GM23338 (cell line): Measurements from ENCODE around the gene NSD1. TPM values are rescaled to one million over a fixed set of nuclear protein-coding genes. Genes with fewer than 3 reads are reported as not detected.
A peak's percentile ranks its signal among the peaks of the same experiment; 100 is the strongest.

Source experiments
- ATAC-seq: fragments of 200-7000 bp; cut with Tn5 transposase; 3 replicates; pipeline ENCODE4 v1.9.1; 2020
- DNase-seq: peaks from one replicate; pipeline ENCODE4 v3.0.0-alpha.2; 2015; ENCODE audit warnings: low spot score
- H2AFZ ChIP-seq: fragments of 200-600 bp; sonication (generic); 2 replicates; pipeline ENCODE4 v1.8.0; 2016; ENCODE audit warnings: antibody characterized with exemption, mild to moderate bottlenecking, moderate library complexity
- H3F3A ChIP-seq: fragments of 200-600 bp; sonication (generic); replicated peaks from 2 replicates; pipeline ENCODE4 v1.8.0; 2017; ENCODE audit warnings: antibody characterized with exemption, mixed run types, low read depth
- H3K27ac ChIP-seq: fragments of 200-600 bp; sonication (generic); 2 replicates; pipeline ENCODE4 v1.6.1; 2016; ENCODE audit warnings: low read depth
- H3K27me3 ChIP-seq: fragments of 200-600 bp; sonication (generic); 2 replicates; pipeline ENCODE4 v1.8.0; 2016; ENCODE audit warnings: mild to moderate bottlenecking, mixed run types, moderate library complexity; ENCODE audit not compliant: insufficient read depth
- H3K36me3 ChIP-seq: fragments of 200-600 bp; sonication (generic); 2 replicates; pipeline ENCODE4 v1.8.0; 2016; ENCODE audit warnings: mild to moderate bottlenecking; ENCODE audit not compliant: insufficient read depth
- H3K4me1 ChIP-seq: fragments of 200-600 bp; sonication (generic); 2 replicates; pipeline ENCODE4 v1.8.0; 2016; ENCODE audit warnings: mild to moderate bottlenecking, moderate library complexity; ENCODE audit not compliant: insufficient read depth
- H3K4me2 ChIP-seq: fragments of 200-600 bp; sonication (generic); 2 replicates; pipeline ENCODE4 v1.7.1; 2017; ENCODE audit warnings: mixed run types
- H3K4me3 ChIP-seq: fragments of 200-600 bp; sonication (generic); 2 replicates; pipeline ENCODE4 v1.6.1; 2016; ENCODE audit warnings: mixed run types
- H3K79me2 ChIP-seq: fragments of 200-600 bp; sonication (generic); replicated peaks from 2 replicates; pipeline ENCODE4 v1.8.0; 2017; ENCODE audit warnings: mild to moderate bottlenecking; ENCODE audit not compliant: insufficient read depth
- H3K9me2 ChIP-seq: fragments of 200-600 bp; sonication (generic); 2 replicates; pipeline ENCODE4 v1.8.0; 2017; ENCODE audit not compliant: insufficient read depth
- H4K20me1 ChIP-seq: fragments of 200-600 bp; sonication (generic); replicated peaks from 2 replicates; pipeline ENCODE4 v1.8.0; 2017; ENCODE audit warnings: mild to moderate bottlenecking; ENCODE audit not compliant: insufficient read depth
- H3K27ac Mint-ChIP-seq: 2 replicates; pipeline ENCODE4 v1.8.0; 2020; ENCODE audit warnings: inconsistent platforms, mild to moderate bottlenecking, moderate library complexity, mixed read lengths
- H3K27me3 Mint-ChIP-seq: 3 replicates; pipeline ENCODE4 v1.8.0; 2022; ENCODE audit warnings: low read depth, mild to moderate bottlenecking, moderate library complexity, mixed read lengths, inconsistent platforms; ENCODE audit not compliant: insufficient read depth, poor library complexity
- H3K36me3 Mint-ChIP-seq: 3 replicates; pipeline ENCODE4 v1.8.0; 2021; ENCODE audit warnings: low read depth, mild to moderate bottlenecking, inconsistent platforms, moderate library complexity, mixed read lengths
- H3K4me1 Mint-ChIP-seq: 3 replicates; pipeline ENCODE4 v1.8.0; 2020; ENCODE audit warnings: mild to moderate bottlenecking, inconsistent platforms, mixed read lengths
- H3K4me3 Mint-ChIP-seq: 3 replicates; pipeline ENCODE4 v1.8.0; 2021; ENCODE audit warnings: moderate library complexity, mild to moderate bottlenecking, inconsistent platforms, mixed read lengths
- H3K9me3 Mint-ChIP-seq: 3 replicates; pipeline ENCODE4 v1.8.0; 2020; ENCODE audit warnings: moderate library complexity, mild to moderate bottlenecking, inconsistent platforms, mixed read lengths
- CREB1 ChIP-seq: fragments of 250-450 bp; sonication (Bioruptor Pico); IDR thresholded peaks from 2 replicates; pipeline ENCODE4 v1.5.0; 2020; ENCODE audit warnings: low read depth, mild to moderate bottlenecking, moderate library complexity
- EZH2phosphoT487 ChIP-seq: fragments of 200-600 bp; sonication (generic); IDR thresholded peaks from one replicate; pipeline ENCODE4 v1.8.1; 2018; ENCODE audit warnings: antibody characterized with exemption; ENCODE audit not compliant: unreplicated experiment
- NANOG ChIP-seq: IDR thresholded peaks from 2 replicates; pipeline ENCODE4 v1.6.1; 2016; ENCODE audit warnings: antibody characterized with exemption, borderline replicate concordance
- STAT1 ChIP-seq: IDR thresholded peaks from one replicate; pipeline ENCODE4 v1.6.1; 2016; ENCODE audit warnings: antibody characterized with exemption; ENCODE audit not compliant: unreplicated experiment
- ZNF114 ChIP-seq: fragments of 250-450 bp; sonication (Bioruptor Pico); IDR thresholded peaks from 2 replicates; pipeline ENCODE4 v1.5.0; 2020; ENCODE audit warnings: mild to moderate bottlenecking, moderate library complexity
- polyA plus RNA-seq: library from polyadenylated mRNA; unstranded; fragments of >200 nt; fragmentation: Nextera tagmentation; extraction: Ambion mirVana; gene quantifications from 2 replicates; pipeline ENCODE4 v1.2.1, GENCODE V29; 2016
- total RNA-seq: library from RNA; depleted of rRNA; stranded (reverse); fragments of >200 nt; shearing (Covaris generic); gene quantifications from 2 replicates; pipeline ENCODE4 v1.2.3, GENCODE V29; 2014
- TF ChIP-seq, protein P1 (sequence below), 2 experiments: fragments of 200-600 bp in 1 of 2; sonication (generic) in 1 of 2; conservative IDR thresholded peaks; 2 replicates each; pipeline versions ENCODE4 v1.5.1 to v1.6.1; 2016 to 2017; ENCODE audit warnings: antibody characterized with exemption in 2 of 2, low read depth in 2 of 2, mild to moderate bottlenecking in 2 of 2, moderate library complexity in 1 of 2
- TF ChIP-seq, protein P2 (sequence below): fragments of 250-450 bp; sonication (Bioruptor Pico); IDR thresholded peaks from 2 replicates; pipeline ENCODE4 v1.5.0; 2020; ENCODE audit warnings: mild to moderate bottlenecking, moderate library complexity
- TF ChIP-seq, protein P3 (sequence below): IDR thresholded peaks from 2 replicates; pipeline ENCODE4 v1.6.1; 2016; ENCODE audit warnings: antibody characterized with exemption

Gene NSD1
- total and polyA plus RNA-seq, 2 experiments from 2014 or later = 96.4 to 106 TPM

DNA sequence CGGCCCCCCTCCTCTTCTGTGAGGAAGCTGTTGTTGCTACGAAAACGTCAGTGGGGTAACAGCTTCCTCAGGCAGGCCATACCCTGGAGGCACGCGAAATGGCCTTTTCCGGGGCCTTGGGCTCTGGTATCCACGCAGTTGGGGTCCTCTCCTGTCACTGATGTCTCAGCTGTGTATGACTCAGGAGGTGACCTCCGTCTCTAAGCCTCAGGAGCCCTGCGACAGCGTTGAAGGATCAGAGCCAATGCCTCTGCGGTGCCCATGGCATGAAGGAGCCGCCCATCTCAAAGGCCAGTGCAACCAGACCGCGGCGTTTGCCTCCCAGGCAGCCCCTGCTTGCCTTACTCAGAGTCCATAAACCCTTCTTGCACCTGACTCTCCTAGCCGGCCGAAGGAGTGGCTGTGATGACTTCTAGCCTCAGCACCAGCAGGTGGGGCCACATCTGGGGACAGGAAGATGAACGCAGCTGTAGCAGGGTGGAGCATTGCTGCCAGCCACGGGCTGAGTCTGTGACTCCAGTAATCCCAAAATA is 179.1 kb downstream of the NSD1 start:
- peak; percentile 72 for DNase-seq
- ATAC-seq = peak; percentile 10
- Histone ChIP-seq H3K4me1 (peaks cover 12% of the 10 kb centered on the region), H3K79me2 (no peaks in the 10 kb centered on the region), H3K27me3 (no peaks in the 10 kb centered on the region), H3K36me3 (no peaks in the 10 kb centered on the region), H3K4me3 (peak overlapping the region; percentile 69), H4K20me1 (peaks cover 11% of the 10 kb centered on the region; the same call in 1 of the 2 replicates), H3K4me2 (peak overlapping the region; percentile 90), H3K9me2 (no peaks in the 10 kb centered on the region), H3K27ac (peak overlapping the region; percentile 11; the same call in 1 of the 2 replicates), H3F3A (peaks cover 12% of the 10 kb centered on the region), H2AFZ (peak overlapping the region; percentile 67; the same call in 1 of the 2 replicates)
- peaks cover 18% of the 10 kb centered on the region for H3K4me1 Mint-ChIP-seq
- peak overlapping the region; percentile 75 for H3K4me3 Mint-ChIP-seq
- no peaks in the 10 kb centered on the region; the same call in 2 of the 3 replicates for H3K36me3 Mint-ChIP-seq
- peaks cover 17% of the 10 kb centered on the region for H3K27me3 Mint-ChIP-seq
- TF ChIP-seq, protein P1, sequence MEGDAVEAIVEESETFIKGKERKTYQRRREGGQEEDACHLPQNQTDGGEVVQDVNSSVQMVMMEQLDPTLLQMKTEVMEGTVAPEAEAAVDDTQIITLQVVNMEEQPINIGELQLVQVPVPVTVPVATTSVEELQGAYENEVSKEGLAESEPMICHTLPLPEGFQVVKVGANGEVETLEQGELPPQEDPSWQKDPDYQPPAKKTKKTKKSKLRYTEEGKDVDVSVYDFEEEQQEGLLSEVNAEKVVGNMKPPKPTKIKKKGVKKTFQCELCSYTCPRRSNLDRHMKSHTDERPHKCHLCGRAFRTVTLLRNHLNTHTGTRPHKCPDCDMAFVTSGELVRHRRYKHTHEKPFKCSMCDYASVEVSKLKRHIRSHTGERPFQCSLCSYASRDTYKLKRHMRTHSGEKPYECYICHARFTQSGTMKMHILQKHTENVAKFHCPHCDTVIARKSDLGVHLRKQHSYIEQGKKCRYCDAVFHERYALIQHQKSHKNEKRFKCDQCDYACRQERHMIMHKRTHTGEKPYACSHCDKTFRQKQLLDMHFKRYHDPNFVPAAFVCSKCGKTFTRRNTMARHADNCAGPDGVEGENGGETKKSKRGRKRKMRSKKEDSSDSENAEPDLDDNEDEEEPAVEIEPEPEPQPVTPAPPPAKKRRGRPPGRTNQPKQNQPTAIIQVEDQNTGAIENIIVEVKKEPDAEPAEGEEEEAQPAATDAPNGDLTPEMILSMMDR (conservative IDR thresholded peaks at IDR 0.05; ENCODE audit: low read depth in 2 of 2) = peak in 1 of 2 experiments; percentile 43; a peak in 3 of 4 replicates
- TF ChIP-seq ZNF114 (CRISPR knock-in tag) = no peak
- H3K27ac Mint-ChIP-seq = no peak overlapping the region
- H3K9me3 Mint-ChIP-seq = no peaks in the 10 kb centered on the region; the same call in 2 of the 3 replicates

DNA sequence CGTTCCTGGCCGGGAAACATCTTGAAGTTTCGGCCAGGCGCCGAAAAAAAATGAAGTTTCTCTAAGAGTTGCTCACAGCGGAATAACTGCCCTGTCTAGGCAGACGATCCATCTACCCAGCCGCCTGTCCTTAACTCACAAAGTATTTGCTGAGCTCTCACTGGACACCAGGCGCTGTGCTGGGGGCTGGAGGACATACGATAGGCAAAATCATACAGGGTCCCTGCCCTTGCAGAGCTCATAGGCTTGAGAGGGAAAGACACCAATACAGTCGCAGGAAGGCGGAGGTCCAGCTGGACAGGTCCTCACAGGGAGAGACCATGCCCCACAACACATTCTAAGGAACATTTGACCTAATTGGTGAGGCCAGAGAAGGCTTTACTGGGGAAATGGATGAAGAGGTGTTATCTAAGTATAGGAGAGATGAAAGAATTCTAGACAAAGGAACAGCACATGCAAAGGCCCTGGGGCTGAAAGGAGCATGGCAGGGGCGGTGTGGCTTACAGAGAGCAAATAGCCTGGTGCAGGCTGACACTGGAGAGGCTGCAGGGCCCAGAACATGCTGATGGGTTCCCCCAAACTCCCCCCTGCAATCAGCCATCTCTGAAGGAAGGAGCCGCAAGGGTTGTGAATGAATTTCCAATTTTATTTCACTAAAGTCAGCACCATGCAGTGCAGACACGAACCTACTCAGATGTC is 180.1 kb downstream of the NSD1 start:
- DNase-seq (no peak), ATAC-seq (no peak)
- Histone ChIP-seq H3K4me3 (no peak overlapping the region), H3K79me2 (no peaks in the 10 kb centered on the region), H3K9me2 (no peaks in the 10 kb centered on the region), H2AFZ (no peak overlapping the region), H3K27me3 (no peaks in the 10 kb centered on the region), H3K27ac (no peak overlapping the region), H3K4me1 (peaks cover 12% of the 10 kb centered on the region), H3F3A (peaks cover 12% of the 10 kb centered on the region), H3K36me3 (no peaks in the 10 kb centered on the region), H3K4me2 (no peak overlapping the region), H4K20me1 (peaks cover 11% of the 10 kb centered on the region; the same call in 1 of the 2 replicates)
- Mint-ChIP-seq H3K27me3 (peaks cover 23% of the 10 kb centered on the region), H3K36me3 (no peaks in the 10 kb centered on the region; the same call in 2 of the 3 replicates), H3K27ac (no peak overlapping the region), H3K4me1 (peaks cover 23% of the 10 kb centered on the region), H3K9me3 (no peaks in the 10 kb centered on the region; the same call in 2 of the 3 replicates), H3K4me3 (no peak overlapping the region)
- TF ChIP-seq CREB1 (CRISPR knock-in tag) (no peak), ZNF114 (CRISPR knock-in tag) (no peak), EZH2phosphoT487 (no peak), NANOG (no peak), STAT1 (no peak)
- TF ChIP-seq, protein P1 (conservative IDR thresholded peaks at IDR 0.05; ENCODE audit: low read depth in 2 of 2) = no peak
- TF ChIP-seq, protein P2, sequence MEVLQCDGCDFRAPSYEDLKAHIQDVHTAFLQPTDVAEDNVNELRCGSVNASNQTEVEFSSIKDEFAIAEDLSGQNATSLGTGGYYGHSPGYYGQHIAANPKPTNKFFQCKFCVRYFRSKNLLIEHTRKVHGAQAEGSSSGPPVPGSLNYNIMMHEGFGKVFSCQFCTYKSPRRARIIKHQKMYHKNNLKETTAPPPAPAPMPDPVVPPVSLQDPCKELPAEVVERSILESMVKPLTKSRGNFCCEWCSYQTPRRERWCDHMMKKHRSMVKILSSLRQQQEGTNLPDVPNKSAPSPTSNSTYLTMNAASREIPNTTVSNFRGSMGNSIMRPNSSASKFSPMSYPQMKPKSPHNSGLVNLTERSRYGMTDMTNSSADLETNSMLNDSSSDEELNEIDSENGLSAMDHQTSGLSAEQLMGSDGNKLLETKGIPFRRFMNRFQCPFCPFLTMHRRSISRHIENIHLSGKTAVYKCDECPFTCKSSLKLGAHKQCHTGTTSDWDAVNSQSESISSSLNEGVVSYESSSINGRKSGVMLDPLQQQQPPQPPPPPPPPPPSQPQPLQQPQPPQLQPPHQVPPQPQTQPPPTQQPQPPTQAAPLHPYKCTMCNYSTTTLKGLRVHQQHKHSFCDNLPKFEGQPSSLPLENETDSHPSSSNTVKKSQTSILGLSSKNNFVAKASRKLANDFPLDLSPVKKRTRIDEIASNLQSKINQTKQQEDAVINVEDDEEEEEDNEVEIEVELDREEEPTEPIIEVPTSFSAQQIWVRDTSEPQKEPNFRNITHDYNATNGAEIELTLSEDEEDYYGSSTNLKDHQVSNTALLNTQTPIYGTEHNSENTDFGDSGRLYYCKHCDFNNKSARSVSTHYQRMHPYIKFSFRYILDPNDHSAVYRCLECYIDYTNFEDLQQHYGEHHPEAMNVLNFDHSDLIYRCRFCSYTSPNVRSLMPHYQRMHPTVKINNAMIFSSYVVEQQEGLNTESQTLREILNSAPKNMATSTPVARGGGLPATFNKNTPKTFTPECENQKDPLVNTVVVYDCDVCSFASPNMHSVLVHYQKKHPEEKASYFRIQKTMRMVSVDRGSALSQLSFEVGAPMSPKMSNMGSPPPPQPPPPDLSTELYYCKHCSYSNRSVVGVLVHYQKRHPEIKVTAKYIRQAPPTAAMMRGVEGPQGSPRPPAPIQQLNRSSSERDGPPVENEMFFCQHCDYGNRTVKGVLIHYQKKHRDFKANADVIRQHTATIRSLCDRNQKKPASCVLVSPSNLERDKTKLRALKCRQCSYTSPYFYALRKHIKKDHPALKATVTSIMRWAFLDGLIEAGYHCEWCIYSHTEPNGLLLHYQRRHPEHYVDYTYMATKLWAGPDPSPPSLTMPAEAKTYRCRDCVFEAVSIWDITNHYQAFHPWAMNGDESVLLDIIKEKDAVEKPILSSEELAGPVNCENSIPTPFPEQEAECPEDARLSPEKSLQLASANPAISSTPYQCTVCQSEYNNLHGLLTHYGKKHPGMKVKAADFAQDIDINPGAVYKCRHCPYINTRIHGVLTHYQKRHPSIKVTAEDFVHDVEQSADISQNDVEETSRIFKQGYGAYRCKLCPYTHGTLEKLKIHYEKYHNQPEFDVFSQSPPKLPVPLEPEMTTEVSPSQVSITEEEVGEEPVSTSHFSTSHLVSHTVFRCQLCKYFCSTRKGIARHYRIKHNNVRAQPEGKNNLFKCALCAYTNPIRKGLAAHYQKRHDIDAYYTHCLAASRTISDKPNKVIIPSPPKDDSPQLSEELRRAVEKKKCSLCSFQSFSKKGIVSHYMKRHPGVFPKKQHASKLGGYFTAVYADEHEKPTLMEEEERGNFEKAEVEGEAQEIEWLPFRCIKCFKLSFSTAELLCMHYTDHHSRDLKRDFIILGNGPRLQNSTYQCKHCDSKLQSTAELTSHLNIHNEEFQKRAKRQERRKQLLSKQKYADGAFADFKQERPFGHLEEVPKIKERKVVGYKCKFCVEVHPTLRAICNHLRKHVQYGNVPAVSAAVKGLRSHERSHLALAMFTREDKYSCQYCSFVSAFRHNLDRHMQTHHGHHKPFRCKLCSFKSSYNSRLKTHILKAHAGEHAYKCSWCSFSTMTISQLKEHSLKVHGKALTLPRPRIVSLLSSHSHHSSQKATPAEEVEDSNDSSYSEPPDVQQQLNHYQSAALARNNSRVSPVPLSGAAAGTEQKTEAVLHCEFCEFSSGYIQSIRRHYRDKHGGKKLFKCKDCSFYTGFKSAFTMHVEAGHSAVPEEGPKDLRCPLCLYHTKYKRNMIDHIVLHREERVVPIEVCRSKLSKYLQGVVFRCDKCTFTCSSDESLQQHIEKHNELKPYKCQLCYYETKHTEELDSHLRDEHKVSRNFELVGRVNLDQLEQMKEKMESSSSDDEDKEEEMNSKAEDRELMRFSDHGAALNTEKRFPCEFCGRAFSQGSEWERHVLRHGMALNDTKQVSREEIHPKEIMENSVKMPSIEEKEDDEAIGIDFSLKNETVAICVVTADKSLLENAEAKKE = no peak
- TF ChIP-seq, protein P3, sequence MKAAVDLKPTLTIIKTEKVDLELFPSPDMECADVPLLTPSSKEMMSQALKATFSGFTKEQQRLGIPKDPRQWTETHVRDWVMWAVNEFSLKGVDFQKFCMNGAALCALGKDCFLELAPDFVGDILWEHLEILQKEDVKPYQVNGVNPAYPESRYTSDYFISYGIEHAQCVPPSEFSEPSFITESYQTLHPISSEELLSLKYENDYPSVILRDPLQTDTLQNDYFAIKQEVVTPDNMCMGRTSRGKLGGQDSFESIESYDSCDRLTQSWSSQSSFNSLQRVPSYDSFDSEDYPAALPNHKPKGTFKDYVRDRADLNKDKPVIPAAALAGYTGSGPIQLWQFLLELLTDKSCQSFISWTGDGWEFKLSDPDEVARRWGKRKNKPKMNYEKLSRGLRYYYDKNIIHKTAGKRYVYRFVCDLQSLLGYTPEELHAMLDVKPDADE = no peak
